Endothelial cell (in vitro differentiated cells): ENCODE data around the gene DCDC2B. TPM values are rescaled to one million over a fixed set of nuclear protein-coding genes. Genes with fewer than 3 reads are reported as not detected.
A peak's percentile ranks its signal among the peaks of the same experiment; 100 is the strongest.

ENCODE experiments used
- DNase-seq: peaks from one replicate; pipeline ENCODE4 v3.0.0; 2021; ENCODE audit warnings: low spot score
- H3K27ac Mint-ChIP-seq: one replicate; pipeline ENCODE4 v1.8.0; 2021; ENCODE audit warnings: mixed read lengths, inconsistent platforms; ENCODE audit not compliant: unreplicated experiment
- H3K27me3 Mint-ChIP-seq: one replicate; pipeline ENCODE4 v1.8.0; 2021; ENCODE audit warnings: mild to moderate bottlenecking, moderate library complexity, mixed read lengths, inconsistent platforms; ENCODE audit not compliant: unreplicated experiment
- H3K36me3 Mint-ChIP-seq: one replicate; pipeline ENCODE4 v1.8.0; 2021; ENCODE audit warnings: mild to moderate bottlenecking, low read depth, mixed read lengths, inconsistent platforms; ENCODE audit not compliant: unreplicated experiment
- H3K4me1 Mint-ChIP-seq: one replicate; pipeline ENCODE4 v1.8.0; 2021; ENCODE audit warnings: mild to moderate bottlenecking, mixed read lengths, inconsistent platforms; ENCODE audit not compliant: unreplicated experiment
- H3K4me3 Mint-ChIP-seq: one replicate; pipeline ENCODE4 v1.8.0; 2021; ENCODE audit warnings: mild to moderate bottlenecking, mixed read lengths, inconsistent platforms; ENCODE audit not compliant: unreplicated experiment
- H3K9me3 Mint-ChIP-seq: one replicate; pipeline ENCODE4 v1.8.0; 2021; ENCODE audit warnings: mixed read lengths, inconsistent platforms; ENCODE audit not compliant: unreplicated experiment
- CTCF ChIP-seq: fragments of 200-600 bp; sonication (generic); IDR thresholded peaks from one replicate; pipeline ENCODE4 v1.5.0; 2021; ENCODE audit warnings: antibody characterized with exemption; ENCODE audit not compliant: unreplicated experiment
- total RNA-seq: library from RNA; stranded (reverse); fragmentation: NEBNext Ultra II Directional; extraction: Animal tissue kit (Norgen Biotek cat#: 25700); gene quantifications from one replicate; pipeline ENCODE4 v1.2.1, GENCODE V29; 2021; ENCODE audit not compliant: unreplicated experiment

Gene DCDC2B
- total RNA-seq, 1 donor from 2014 or later, result not detected

- Mint-ChIP-seq H3K27me3 (peaks cover 6% of the 10 kb centered on the region), H3K4me1 (peaks cover 18% of the 10 kb centered on the region), H3K36me3 (peaks cover 8% of the 10 kb centered on the region), H3K4me3 (no peak overlapping the region), H3K9me3 (no peaks in the 10 kb centered on the region), H3K27ac (peak overlapping the region; percentile 67)
- DNase-seq, result no peak
- no peak for TF ChIP-seq CTCF
Observed at GRCh38 chr1:32216566-32216965, 7.7 kb downstream of the DCDC2B start.

GRCh38 chr1:32219022-32219421, 10.1 kb downstream of the DCDC2B start:
- H3K27ac Mint-ChIP-seq, result no peak overlapping the region
- no peak for TF ChIP-seq CTCF
- no peaks in the 10 kb centered on the region for H3K9me3 Mint-ChIP-seq
- DNase-seq, result no peak
- H3K4me3 Mint-ChIP-seq, result peak overlapping the region; percentile 47
- peaks cover 10% of the 10 kb centered on the region for H3K36me3 Mint-ChIP-seq
- H3K4me1 Mint-ChIP-seq, result peaks cover 21% of the 10 kb centered on the region
- peaks cover 9% of the 10 kb centered on the region for H3K27me3 Mint-ChIP-seq

GRCh38 chr1:32220746-32221580, 12.1 kb downstream of the DCDC2B start:
- Mint-ChIP-seq H3K9me3 (no peaks in the 10 kb centered on the region), H3K4me3 (peak overlapping the region; percentile 97), H3K36me3 (peaks cover 13% of the 10 kb centered on the region), H3K27me3 (peaks cover 4% of the 10 kb centered on the region), H3K4me1 (peaks cover 23% of the 10 kb centered on the region), H3K27ac (peak overlapping the region; percentile 99)
- no peak for TF ChIP-seq CTCF
- no peak for DNase-seq

GRCh38 chr1:32221581-32221979, 12.7 kb downstream of the DCDC2B start:
- Mint-ChIP-seq H3K36me3 (peaks cover 8% of the 10 kb centered on the region), H3K4me3 (peak overlapping the region; percentile 97), H3K9me3 (no peaks in the 10 kb centered on the region), H3K4me1 (peaks cover 19% of the 10 kb centered on the region), H3K27ac (peak overlapping the region; percentile 99), H3K27me3 (peaks cover 4% of the 10 kb centered on the region)
- no peak for DNase-seq
- TF ChIP-seq CTCF, result no peak
